GM21717 (cell line): ENCODE measurements around the gene PARN.
"Not testable (repeated sequence)": the region's sequence is repeated elsewhere in the genome, so short reads cannot be mapped to it uniquely, and the experiment has no call there.

Experiments used
- ATAC-seq: cut with Tn5 transposase; IDR thresholded peaks from one replicate; pipeline ENCODE4 v1.9.1; 2021; ENCODE audit warnings: mild to moderate bottlenecking, moderate library complexity; ENCODE audit not compliant: unreplicated experiment

The PARN gene

GRCh38 chr16:14403001-14403389 is 227.1 kb downstream of the PARN start:
- not testable (repeated sequence) for ATAC-seq

- not testable (repeated sequence) for ATAC-seq
Observed at GRCh38 chr16:14402114-14403000, 227.7 kb downstream of the PARN start.

GRCh38 chr16:14401711-14402061 is 228.4 kb downstream of the PARN start:
- not testable (repeated sequence) for ATAC-seq

- not testable (repeated sequence) for ATAC-seq
Observed at GRCh38 chr16:14400978-14401710, 228.9 kb downstream of the PARN start.

- ATAC-seq = no peak
Observed at GRCh38 chr16:14400285-14400977, 229.6 kb downstream of the PARN start.

- ATAC-seq = peak; percentile 76
Observed at GRCh38 chr16:14399378-14400284, 230.4 kb downstream of the PARN start.

GRCh38 chr16:14398014-14398717 is 231.9 kb downstream of the PARN start:
- no peak for ATAC-seq

GRCh38 chr16:14395710-14396304 is 234.3 kb downstream of the PARN start:
- ATAC-seq = not testable (repeated sequence)

GRCh38 chr16:14394834-14395233 is 235.2 kb downstream of the PARN start:
- ATAC-seq = no peak

- no peak for ATAC-seq
Observed at GRCh38 chr16:14392960-14393359, 237.1 kb downstream of the PARN start.

- no peak for ATAC-seq
Observed at GRCh38 chr16:14389359-14389758, 240.7 kb downstream of the PARN start.

GRCh38 chr16:14388243-14388642 is 241.8 kb downstream of the PARN start:
- ATAC-seq = no peak

GRCh38 chr16:14386115-14386514 is 243.9 kb downstream of the PARN start:
- no peak for ATAC-seq
